ENCODE data around the gene FAM184A. TPM values are rescaled to one million over a fixed set of nuclear protein-coding genes. Genes with fewer than 3 reads are reported as not detected.
"Not testable (repeated sequence)": the region's sequence is repeated elsewhere in the genome, so short reads cannot be mapped to it uniquely, and the experiment has no call there.

Gene FAM184A
- total RNA-seq, 4 donors from 2014 or later, result 0.40 to 1.0 (median 0.79) TPM

- no peaks in the 10 kb centered on the region for H3K9me3 ChIP-seq
- H3K4me1 ChIP-seq, result no peaks in the 10 kb centered on the region
- no peak for DNase-seq
- no peaks in the 10 kb centered on the region for H3K36me3 ChIP-seq
- no peak for TF ChIP-seq CTCF (IDR thresholded peaks at IDR 0.05 in 4 of 5, conservative IDR thresholded peaks at IDR 0.05 in 1 of 5)
- H3K27ac ChIP-seq, result no peak overlapping the region
- no peak overlapping the region for H3K4me3 ChIP-seq
- peak; percentile 60 to 74 for ATAC-seq
- in situ Hi-C loops (cut with MboI; ENCODE audit: low sequenced_read_pairs in 4 of 4) (loop anchor here in 2 of 4 donors (10.0 to 25.0 kb wide), 2 partner anchors 155 to 158 kb away; no protein-coding TSS in a partner anchor), intact Hi-C loops (cut with DNase I; ENCODE audit: low total_unique reads) (no loop called here)
- no peaks in the 10 kb centered on the region for H3K27me3 ChIP-seq
Measured at GRCh38 chr6:119119989-119120388, 41.5 kb upstream of the FAM184A start.

DNA sequence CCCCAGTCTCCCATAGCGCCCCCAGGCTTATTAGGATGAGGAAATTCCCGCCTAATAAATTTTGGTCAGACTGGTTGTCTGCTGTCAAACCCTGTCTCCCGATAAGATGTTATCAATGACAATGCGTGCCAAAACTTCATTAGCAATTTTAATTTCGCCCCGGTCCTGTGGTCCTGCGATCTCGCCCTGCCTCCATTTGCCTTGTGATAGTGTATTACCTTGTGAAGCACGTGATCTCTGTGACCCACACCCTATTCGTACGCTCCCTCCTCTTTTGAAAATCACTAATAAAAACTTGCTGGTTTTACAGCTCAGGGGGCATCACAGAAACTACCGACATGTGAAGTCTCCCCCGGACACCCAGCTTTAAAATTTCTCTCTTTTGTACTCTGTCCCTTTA, 40.6 kb upstream of the FAM184A start:
- H3K4me1 ChIP-seq; H3K36me3 ChIP-seq; H3K27ac ChIP-seq; H3K27me3 ChIP-seq; H3K4me3 ChIP-seq; DNase-seq; intact Hi-C loops (cut with DNase I; ENCODE audit: low total_unique reads); ATAC-seq; H3K9me3 ChIP-seq: not testable (repeated sequence)
- in situ Hi-C loops (cut with MboI; ENCODE audit: low sequenced_read_pairs in 4 of 4), result loop anchor here in 2 of 4 donors (10.0 to 25.0 kb wide), 2 partner anchors 154 to 157 kb away; no protein-coding TSS in a partner anchor

DNA sequence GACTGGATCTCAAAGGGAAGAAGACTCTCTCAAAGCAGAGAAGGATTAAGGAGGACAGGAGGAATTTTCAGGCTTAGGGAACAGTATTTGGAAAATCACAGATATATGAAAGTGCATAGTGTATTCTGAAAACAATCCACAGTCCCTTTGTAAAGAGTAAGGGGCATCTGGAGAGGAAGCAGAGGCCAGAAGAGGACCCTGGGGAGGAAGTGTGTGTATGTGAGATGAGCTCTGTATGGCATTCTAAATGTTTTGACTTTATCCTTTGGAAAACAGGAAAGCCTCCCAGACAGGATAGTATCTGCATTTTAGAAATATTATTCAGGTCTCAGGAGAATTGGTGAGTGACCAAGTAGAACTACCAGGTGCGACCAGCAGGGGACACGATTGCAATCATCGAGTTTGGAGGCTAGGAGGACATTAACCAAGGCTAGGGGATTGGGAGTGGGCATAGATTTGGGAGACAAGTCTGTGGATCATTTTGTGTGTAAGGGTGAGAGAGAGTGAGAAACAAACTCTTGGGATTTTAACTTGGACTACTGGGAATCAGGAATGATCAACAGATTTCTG, 38.3 kb upstream of the FAM184A start:
- no peaks in the 10 kb centered on the region for H3K27me3 ChIP-seq
- H3K9me3 ChIP-seq, result no peaks in the 10 kb centered on the region
- TF ChIP-seq POLR2A (IDR thresholded peaks at IDR 0.05), result no peak
- TF ChIP-seq CTCF (IDR thresholded peaks at IDR 0.05 in 4 of 5, conservative IDR thresholded peaks at IDR 0.05 in 1 of 5), result no peak
- DNase-seq (no peak), ATAC-seq (no peak)
- H3K36me3 ChIP-seq, result no peaks in the 10 kb centered on the region
- no peak overlapping the region for H3K27ac ChIP-seq
- intact Hi-C loops (cut with DNase I; ENCODE audit: low total_unique reads) (no loop called here), in situ Hi-C loops (cut with MboI; ENCODE audit: low sequenced_read_pairs in 4 of 4) (loop anchor here in 2 of 4 donors (10.0 to 25.0 kb wide), 2 partner anchors 152 to 154 kb away; no protein-coding TSS in a partner anchor)
- H3K4me1 ChIP-seq, result no peaks in the 10 kb centered on the region
- no peak overlapping the region for H3K4me3 ChIP-seq

GRCh38 chr6:119113961-119114360, 35.5 kb upstream of the FAM184A start:
- in situ Hi-C loops (cut with MboI; ENCODE audit: low sequenced_read_pairs in 4 of 4) (loop anchor here in 2 of 4 donors (10.0 to 25.0 kb wide), 2 partner anchors 149 to 152 kb away; no protein-coding TSS in a partner anchor), intact Hi-C loops (cut with DNase I; ENCODE audit: low total_unique reads) (no loop called here)
- Histone ChIP-seq H3K36me3 (no peaks in the 10 kb centered on the region), H3K4me1 (no peaks in the 10 kb centered on the region), H3K4me3 (no peak overlapping the region), H3K27me3 (no peaks in the 10 kb centered on the region), H3K27ac (no peak overlapping the region), H3K9me3 (no peaks in the 10 kb centered on the region)
- TF ChIP-seq POLR2A (IDR thresholded peaks at IDR 0.05), result no peak
- no peak for TF ChIP-seq CTCF (IDR thresholded peaks at IDR 0.05 in 4 of 5, conservative IDR thresholded peaks at IDR 0.05 in 1 of 5)
- ATAC-seq (no peak), DNase-seq (no peak)

GRCh38 chr6:119112812-119113530, 34.5 kb upstream of the FAM184A start:
- no peak overlapping the region for H3K4me3 ChIP-seq
- in situ Hi-C loops (cut with MboI; ENCODE audit: low sequenced_read_pairs in 4 of 4), result loop anchor here in 2 of 4 donors (10.0 to 25.0 kb wide), 2 partner anchors 148 to 151 kb away; no protein-coding TSS in a partner anchor
- no peaks in the 10 kb centered on the region for H3K4me1 ChIP-seq
- intact Hi-C loops (cut with DNase I; ENCODE audit: low total_unique reads), result no loop called here
- no peaks in the 10 kb centered on the region for H3K9me3 ChIP-seq
- no peak overlapping the region for H3K27ac ChIP-seq
- TF ChIP-seq POLR2A (IDR thresholded peaks at IDR 0.05) (no peak), CTCF (IDR thresholded peaks at IDR 0.05 in 4 of 5, conservative IDR thresholded peaks at IDR 0.05 in 1 of 5) (no peak)
- H3K27me3 ChIP-seq, result no peaks in the 10 kb centered on the region
- DNase-seq (peak in 1 of 2 donors; percentile 18), ATAC-seq (no peak)
- no peaks in the 10 kb centered on the region for H3K36me3 ChIP-seq

Measured in gastrocnemius medialis (tissue), 4 donors.